SU-DHL-6 (cell line): ENCODE results near the gene LCAT.

Experiments
- H2AFZ ChIP-seq: fragments of 200-600 bp; sonication (generic); 2 replicates; pipeline ENCODE4 v1.6.1; 2014; ENCODE audit warnings: low read depth, mild to moderate bottlenecking, moderate library complexity, mixed read lengths, antibody characterized with exemption, low read length; ENCODE audit not compliant: severe bottlenecking
- H3F3A ChIP-seq: fragments of 200-600 bp; shearing (Covaris generic); 2 replicates; pipeline ENCODE4 v1.6.0; 2016; ENCODE audit warnings: antibody characterized with exemption, mild to moderate bottlenecking; ENCODE audit not compliant: insufficient read depth
- H3K27ac ChIP-seq: fragments of 200-600 bp; sonication (generic); 2 replicates; pipeline ENCODE4 v1.5.1; 2016; ENCODE audit warnings: low read depth, mild to moderate bottlenecking, low read length, moderate library complexity, mixed read lengths
- H3K27me3 ChIP-seq: fragments of 200-600 bp; sonication (generic), shearing (Covaris generic); 2 replicates; pipeline ENCODE4 v1.6.0; 2014; ENCODE audit warnings: mild to moderate bottlenecking, low read length
- H3K36me3 ChIP-seq: fragments of 200-600 bp; sonication (generic); 2 replicates; pipeline ENCODE4 v1.6.1; 2014; ENCODE audit warnings: mild to moderate bottlenecking, low read length, mixed read lengths
- H3K4me2 ChIP-seq: fragments of 300-600, 200-600 bp; shearing (Covaris generic), sonication (generic); 2 replicates; pipeline ENCODE4 v1.6.0; 2014; ENCODE audit warnings: low read length, low read depth, mild to moderate bottlenecking; ENCODE audit not compliant: poor library complexity, severe bottlenecking
- H3K4me3 ChIP-seq: fragments of 200-600 bp; sonication (generic); 2 replicates; pipeline ENCODE4 v1.5.1; 2014; ENCODE audit warnings: antibody characterized with exemption, low read length, mild to moderate bottlenecking, mixed read lengths; ENCODE audit not compliant: insufficient read depth, poor library complexity, severe bottlenecking
- H3K79me2 ChIP-seq: fragments of 200-600 bp; sonication (generic); 2 replicates; pipeline ENCODE4 v1.6.1; 2014; ENCODE audit warnings: mild to moderate bottlenecking, low read length, moderate library complexity; ENCODE audit not compliant: insufficient read depth
- H3K9ac ChIP-seq: fragments of 200-600 bp; sonication (generic); 2 replicates; pipeline ENCODE4 v1.7.0; 2014; ENCODE audit warnings: mild to moderate bottlenecking, low read length
- H3K9me2 ChIP-seq: fragments of 200-600 bp; sonication (generic); replicated peaks from 2 replicates; pipeline ENCODE4 v1.6.1; 2014; ENCODE audit warnings: low read length; ENCODE audit not compliant: insufficient read depth
- H3K9me3 ChIP-seq: fragments of 200-600 bp; sonication (generic); 2 replicates; pipeline ENCODE4 v1.6.1; 2014; ENCODE audit warnings: low read length, mixed read lengths; ENCODE audit not compliant: insufficient read depth
- H4K20me1 ChIP-seq: fragments of 200-600 bp; sonication (generic); 2 replicates; pipeline ENCODE4 v1.6.1; 2014; ENCODE audit warnings: low read depth, mild to moderate bottlenecking, antibody characterized with exemption, low read length, moderate library complexity, mixed read lengths
- CTCF ChIP-seq: fragments of 200-600 bp; sonication (generic); IDR thresholded peaks from one replicate; pipeline ENCODE4 v1.5.1; 2017; ENCODE audit warnings: antibody characterized with exemption, mild to moderate bottlenecking, low read length, moderate library complexity; ENCODE audit not compliant: insufficient read depth, poor library complexity, severe bottlenecking
- EZH2phosphoT487 ChIP-seq: fragments of 200-600 bp; sonication (generic), shearing (Covaris generic); conservative IDR thresholded peaks from 2 replicates; pipeline ENCODE4 v1.6.1; 2018; ENCODE audit warnings: mild to moderate bottlenecking, antibody characterized with exemption, low read length, moderate library complexity, mixed read lengths

Gene LCAT

GRCh38 chr16:67950335-67950843 lies 6.5 kb upstream of the LCAT start:
- no peak overlapping the region for H3K9ac ChIP-seq
- TF ChIP-seq CTCF = no peak
- no peak for TF ChIP-seq EZH2phosphoT487
- no peaks in the 10 kb centered on the region for H3F3A ChIP-seq
- H3K27me3 ChIP-seq = no peaks in the 10 kb centered on the region
- H3K4me3 ChIP-seq = no peak overlapping the region
- H3K36me3 ChIP-seq = no peaks in the 10 kb centered on the region
- H3K27ac ChIP-seq = no peak overlapping the region
- H3K4me2 ChIP-seq = no peak overlapping the region
- H3K79me2 ChIP-seq = no peaks in the 10 kb centered on the region
- no peaks in the 10 kb centered on the region for H3K9me2 ChIP-seq
- H4K20me1 ChIP-seq = no peaks in the 10 kb centered on the region
- no peak overlapping the region for H2AFZ ChIP-seq
- no peaks in the 10 kb centered on the region for H3K9me3 ChIP-seq

DNA sequence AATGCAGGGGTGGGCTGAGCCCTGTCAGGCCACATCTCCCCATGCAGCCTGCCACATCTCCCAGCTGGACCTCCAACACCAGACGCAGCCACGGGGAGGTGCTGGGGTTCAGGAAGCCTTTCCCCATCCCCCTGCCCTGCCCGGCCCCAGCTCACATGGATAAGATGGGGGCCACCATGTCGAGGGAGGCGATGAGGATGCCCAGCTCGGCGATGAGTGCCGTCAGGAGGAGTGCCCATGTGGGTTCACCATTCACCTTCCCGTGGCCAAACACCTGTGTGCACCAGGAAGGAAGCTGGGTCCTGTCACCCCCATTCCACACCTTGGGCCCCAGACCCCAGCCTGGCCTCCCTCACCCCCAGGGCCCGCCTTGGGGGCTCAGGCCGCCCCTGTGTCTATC lies 5.7 kb upstream of the LCAT start:
- no peaks in the 10 kb centered on the region for H4K20me1 ChIP-seq
- no peaks in the 10 kb centered on the region for H3K9me2 ChIP-seq
- H3K4me3 ChIP-seq = no peak overlapping the region
- TF ChIP-seq EZH2phosphoT487 (no peak), CTCF (no peak)
- H3K27me3 ChIP-seq = no peaks in the 10 kb centered on the region
- no peaks in the 10 kb centered on the region for H3K79me2 ChIP-seq
- H2AFZ ChIP-seq = no peak overlapping the region
- H3K9me3 ChIP-seq = no peaks in the 10 kb centered on the region
- no peak overlapping the region for H3K4me2 ChIP-seq
- no peak overlapping the region for H3K9ac ChIP-seq
- no peak overlapping the region for H3K27ac ChIP-seq
- no peaks in the 10 kb centered on the region for H3F3A ChIP-seq
- H3K36me3 ChIP-seq = no peaks in the 10 kb centered on the region

GRCh38 chr16:67948015-67948414 lies 4.1 kb upstream of the LCAT start:
- H2AFZ ChIP-seq = no peak overlapping the region
- no peaks in the 10 kb centered on the region for H3K27me3 ChIP-seq
- no peaks in the 10 kb centered on the region for H3K9me2 ChIP-seq
- H4K20me1 ChIP-seq = no peaks in the 10 kb centered on the region
- H3K9me3 ChIP-seq = no peaks in the 10 kb centered on the region
- no peaks in the 10 kb centered on the region for H3F3A ChIP-seq
- no peak overlapping the region for H3K4me3 ChIP-seq
- no peak overlapping the region for H3K9ac ChIP-seq
- no peak for TF ChIP-seq CTCF
- no peak for TF ChIP-seq EZH2phosphoT487
- no peak overlapping the region for H3K4me2 ChIP-seq
- H3K36me3 ChIP-seq = no peaks in the 10 kb centered on the region
- H3K27ac ChIP-seq = no peak overlapping the region
- no peaks in the 10 kb centered on the region for H3K79me2 ChIP-seq
